ENCODE measurements around the gene FAM118A. TPM values are rescaled to one million over a fixed set of nuclear protein-coding genes. Genes with fewer than 3 reads are reported as not detected.

FAM118A gene
- total and polyA plus RNA-seq, 2 of the 8 experiments (the other 6 are each of a cell fraction or from before 2014, with no cell fraction given): 8.5 to 18.6 TPM

DNA sequence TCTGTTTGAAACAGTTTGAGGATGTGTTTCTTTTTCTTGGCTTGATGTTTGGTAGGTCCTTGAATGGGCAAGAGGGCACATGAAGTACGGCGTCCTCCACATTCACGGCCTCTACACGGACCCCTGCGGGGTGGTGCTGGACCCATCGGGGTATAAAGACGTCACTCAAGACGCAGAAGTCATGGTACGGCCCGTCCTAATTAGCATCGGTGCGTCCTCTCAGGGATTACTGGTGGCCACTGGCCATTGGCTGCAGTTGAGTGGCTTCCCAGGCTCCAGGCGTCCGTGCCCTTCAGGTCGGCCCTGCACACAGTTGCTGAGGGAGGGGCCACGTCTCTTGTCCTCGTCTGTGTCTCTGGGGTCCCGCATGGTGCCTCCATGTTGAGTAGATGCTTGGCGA, 20.8 kb downstream of the FAM118A start:
- Histone ChIP-seq H4K20me1 (replicated peaks in 1 of 2; ENCODE audit: control insufficient read depth in 1 of 2, insufficient read depth in 2 of 2, low read length in 2 of 2) (peaks cover 0 to 3% of the 10 kb centered on the region in 2 experiments), H3K56ac (replicated peaks; ENCODE audit: insufficient read length, low read depth, low read length) (no peak overlapping the region), H3K79me1 (ENCODE audit: low read depth, low read length) (no peaks in the 10 kb centered on the region), H3K9ac (replicated peaks in 1 of 4; ENCODE audit: extremely low read depth in 1 of 4, low read depth in 3 of 4, low read length in 3 of 4) (no peak overlapping the region), H3K18ac (ENCODE audit: extremely low read depth, low read length) (no peak overlapping the region), H4K91ac (replicated peaks; ENCODE audit: insufficient read length, low read length) (no peak overlapping the region), H3K79me2 (ENCODE audit: control insufficient read depth in 1 of 2, insufficient read depth in 2 of 2, low read length in 2 of 2) (no peaks in the 10 kb centered on the region), H3K23ac (ENCODE audit: insufficient read length) (no peak overlapping the region), H2BK15ac (ENCODE audit: low read length) (no peak overlapping the region), H2BK20ac (ENCODE audit: low read length) (no peak overlapping the region), H3K14ac (ENCODE audit: insufficient read length) (no peak overlapping the region), H3K4me3 (ENCODE audit: extremely low read depth in 1 of 4, insufficient read depth in 2 of 4, low read depth in 3 of 4, low read length in 4 of 4) (no peak overlapping the region), H2BK5ac (ENCODE audit: low read depth, low read length) (no peak overlapping the region), H2BK12ac (ENCODE audit: low read depth, low read length) (no peak overlapping the region), H2BK120ac (replicated peaks; ENCODE audit: low read depth, low read length) (no peak overlapping the region), H3K4me1 (replicated peaks in 1 of 4; ENCODE audit: control insufficient read depth in 3 of 4, insufficient read depth in 4 of 4, low read length in 3 of 4) (no peaks in the 10 kb centered on the region), H3K36me3 (ENCODE audit: control insufficient read depth in 2 of 4, insufficient read depth in 4 of 4, low read length in 3 of 4) (peaks cover 0 to 6% (median 3%) of the 10 kb centered on the region in 4 experiments; a peak in 4 of 8 replicates), H3K9me3 (ENCODE audit: insufficient read depth in 2 of 2, low read depth in 1 of 2, low read length in 1 of 2) (no peaks in the 10 kb centered on the region), H2AK5ac (ENCODE audit: low read depth, low read length) (no peak overlapping the region), H4K5ac (ENCODE audit: insufficient read length, low read depth, low read length) (no peak overlapping the region), H3K27me3 (replicated peaks in 1 of 4; ENCODE audit: control insufficient read depth in 3 of 4, extremely low read depth in 1 of 4, insufficient read depth in 3 of 4, low read length in 3 of 4) (no peaks in the 10 kb centered on the region), H3K4ac (replicated peaks; ENCODE audit: insufficient read length, low read depth, low read length) (no peak overlapping the region), H2AFZ (ENCODE audit: low read length) (no peak overlapping the region), H3K23me2 (ENCODE audit: low read depth, low read length) (no peaks in the 10 kb centered on the region), H3K27ac (ENCODE audit: low read depth, low read length) (no peak overlapping the region), H4K8ac (ENCODE audit: extremely low read depth, insufficient read depth, low read length) (no peak overlapping the region), H3K4me2 (ENCODE audit: insufficient read depth in 1 of 2, low read depth in 2 of 2, low read length in 2 of 2) (no peak overlapping the region)
- DNase-seq (ENCODE audit: low read depth in 1 of 2, low spot score in 2 of 2): no peak
- 99% methylated on average over 19 of the region's 19 CpGs; no CpG with 5 or more reads in 1 of the 2 experiments for WGBS, 2 experiments (ENCODE audit: extremely low coverage in 1 of 2, insufficient coverage in 1 of 2, insufficient read length in 1 of 2, insufficient replicate concordance in 2 of 2, low coverage in 1 of 2, low lambda C conversion rate in 2 of 2, missing lambda C conversion rate in 1 of 2)
- ChIA-PET CTCF (ENCODE audit: partially characterized antibody) (interaction anchor here (1.8 kb wide), 1 partner anchor 10 kb away, joined by 5 read pairs; no protein-coding TSS in a partner anchor), POLR2A (ENCODE audit: partially characterized antibody) (no interaction called here)
- no peak for FAIRE-seq
- TF ChIP-seq KDM1A (IDR thresholded peaks at IDR 0.05; ENCODE audit: borderline replicate concordance, low read length) (no peak), CEBPB (IDR thresholded peaks at IDR 0.05; ENCODE audit: low read depth, low read length) (no peak), SP1 (IDR thresholded peaks at IDR 0.05; ENCODE audit: low read depth, low read length) (no peak)
- TF ChIP-seq, protein P1, sequence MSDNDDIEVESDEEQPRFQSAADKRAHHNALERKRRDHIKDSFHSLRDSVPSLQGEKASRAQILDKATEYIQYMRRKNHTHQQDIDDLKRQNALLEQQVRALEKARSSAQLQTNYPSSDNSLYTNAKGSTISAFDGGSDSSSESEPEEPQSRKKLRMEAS (IDR thresholded peaks at IDR 0.05): no peak
- TF ChIP-seq, protein P2, sequence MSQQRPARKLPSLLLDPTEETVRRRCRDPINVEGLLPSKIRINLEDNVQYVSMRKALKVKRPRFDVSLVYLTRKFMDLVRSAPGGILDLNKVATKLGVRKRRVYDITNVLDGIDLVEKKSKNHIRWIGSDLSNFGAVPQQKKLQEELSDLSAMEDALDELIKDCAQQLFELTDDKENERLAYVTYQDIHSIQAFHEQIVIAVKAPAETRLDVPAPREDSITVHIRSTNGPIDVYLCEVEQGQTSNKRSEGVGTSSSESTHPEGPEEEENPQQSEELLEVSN (IDR thresholded peaks at IDR 0.05): no peak
